ENCODE results near the gene CDON.

DNA sequence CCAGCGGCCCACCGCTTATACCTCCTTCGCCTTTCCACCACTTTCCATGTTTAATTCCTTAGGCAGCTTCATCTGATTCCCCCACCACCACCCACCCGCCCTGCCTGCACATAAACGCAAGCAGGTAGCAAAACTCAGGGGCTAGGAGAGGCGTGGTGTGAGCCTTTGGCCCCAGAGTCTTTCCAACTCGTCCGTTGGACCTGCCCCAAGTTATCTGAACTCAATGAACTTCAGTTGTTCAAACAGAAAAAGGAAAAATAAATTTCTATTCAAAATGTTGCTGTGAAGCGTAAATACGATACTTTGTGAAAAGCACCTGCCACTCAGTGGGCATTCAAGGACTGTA, 814 bp upstream of the CDON start:
- TF ChIP-seq EZH2 (IDR thresholded peaks at IDR 0.05) (no peak), POLR2AphosphoS5 (IDR thresholded peaks at IDR 0.05; ENCODE audit: borderline replicate concordance, low read depth, low read length) (no peak), FOXP2 (optimal IDR thresholded peaks at IDR 0.05; ENCODE audit: control extremely low read depth, extremely low read length, insufficient read depth) (no peak)

Measured in SK-N-MC (cell line).